MM.1S (cell line): ENCODE results near the gene MIER3.

Experiments used
- EZH2 ChIP-seq: fragments of 300-600 bp; sonication (generic); optimal IDR thresholded peaks from 2 replicates; pipeline ENCODE3; 2017; ENCODE audit warnings: low read depth, mild to moderate bottlenecking, antibody characterized with exemption, low read length, mixed read lengths
- TF ChIP-seq, protein P1 (sequence below): fragments of 300-600 bp; sonication (generic); IDR thresholded peaks from 2 replicates; pipeline ENCODE4 v1.5.1; 2016; ENCODE audit warnings: antibody characterized with exemption, low read length, mixed read lengths

DNA sequence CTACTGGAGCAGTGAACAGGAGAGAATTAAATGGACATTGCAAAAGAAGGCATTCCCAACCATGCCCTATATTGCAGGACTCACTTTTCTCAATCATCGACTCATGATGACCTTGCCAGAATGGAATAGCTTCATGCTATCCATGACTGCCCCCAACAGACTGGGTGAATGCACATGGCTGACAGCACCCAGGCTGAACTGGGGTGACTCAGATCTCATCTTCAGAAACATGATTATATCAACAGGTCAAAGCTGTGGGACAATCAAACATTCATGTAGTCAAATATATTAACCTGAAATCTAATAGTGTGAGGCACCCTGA, 34.7 kb upstream of the MIER3 start:
- TF ChIP-seq, protein P1, sequence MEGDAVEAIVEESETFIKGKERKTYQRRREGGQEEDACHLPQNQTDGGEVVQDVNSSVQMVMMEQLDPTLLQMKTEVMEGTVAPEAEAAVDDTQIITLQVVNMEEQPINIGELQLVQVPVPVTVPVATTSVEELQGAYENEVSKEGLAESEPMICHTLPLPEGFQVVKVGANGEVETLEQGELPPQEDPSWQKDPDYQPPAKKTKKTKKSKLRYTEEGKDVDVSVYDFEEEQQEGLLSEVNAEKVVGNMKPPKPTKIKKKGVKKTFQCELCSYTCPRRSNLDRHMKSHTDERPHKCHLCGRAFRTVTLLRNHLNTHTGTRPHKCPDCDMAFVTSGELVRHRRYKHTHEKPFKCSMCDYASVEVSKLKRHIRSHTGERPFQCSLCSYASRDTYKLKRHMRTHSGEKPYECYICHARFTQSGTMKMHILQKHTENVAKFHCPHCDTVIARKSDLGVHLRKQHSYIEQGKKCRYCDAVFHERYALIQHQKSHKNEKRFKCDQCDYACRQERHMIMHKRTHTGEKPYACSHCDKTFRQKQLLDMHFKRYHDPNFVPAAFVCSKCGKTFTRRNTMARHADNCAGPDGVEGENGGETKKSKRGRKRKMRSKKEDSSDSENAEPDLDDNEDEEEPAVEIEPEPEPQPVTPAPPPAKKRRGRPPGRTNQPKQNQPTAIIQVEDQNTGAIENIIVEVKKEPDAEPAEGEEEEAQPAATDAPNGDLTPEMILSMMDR = no peak
- no peak for TF ChIP-seq EZH2
